Measurements from ENCODE around the gene GARIN5A.

The GARIN5A gene

GRCh38 chr19:50417111-50418081 lies 59.3 kb downstream of the GARIN5A start:
- H3K4me3 Mint-ChIP-seq: no peak overlapping the region
- peaks cover 2% of the 10 kb centered on the region for H3K9me3 Mint-ChIP-seq (ENCODE audit: low read depth)
- H3K27ac Mint-ChIP-seq: no peak overlapping the region
- H3K36me3 Mint-ChIP-seq: peaks cover 2% of the 10 kb centered on the region
- H3K27me3 Mint-ChIP-seq: peaks cover 17% of the 10 kb centered on the region
- H3K4me1 Mint-ChIP-seq (ENCODE audit: low read depth): peaks cover 12% of the 10 kb centered on the region

All from activated naive CD8-positive, alpha-beta T cell (primary cell).